Trophoblast cell (in vitro differentiated cells and primary cell): Measurements from ENCODE around the gene MAML3.

Experiments used
- DNase-seq, 2 donors: peaks; one replicate each; pipeline ENCODE4 v3.0.0-alpha.2; 2016
- H2AFZ ChIP-seq: 2 replicates; pipeline ENCODE4 v1.6.1; 2013; ENCODE audit warnings: low read length, moderate library complexity, mild to moderate bottlenecking; ENCODE audit not compliant: insufficient read depth, poor library complexity
- H2AK5ac ChIP-seq: 2 replicates; pipeline ENCODE4 v1.6.1; 2013; ENCODE audit warnings: mild to moderate bottlenecking, low read length
- H2BK120ac ChIP-seq: 2 replicates; pipeline ENCODE4 v1.6.1; 2013; ENCODE audit warnings: low read length, mild to moderate bottlenecking, moderate library complexity; ENCODE audit not compliant: insufficient read depth, poor library complexity
- H2BK12ac ChIP-seq: 2 replicates; pipeline ENCODE4 v1.6.1; 2013; ENCODE audit warnings: mild to moderate bottlenecking, low read length, moderate library complexity
- H2BK5ac ChIP-seq: 2 replicates; pipeline ENCODE4 v1.6.1; 2013; ENCODE audit warnings: low read length, low read depth, moderate library complexity, mild to moderate bottlenecking; ENCODE audit not compliant: poor library complexity
- H3K14ac ChIP-seq: 2 replicates; pipeline ENCODE4 v1.6.1; 2013; ENCODE audit warnings: mild to moderate bottlenecking, low read length
- H3K18ac ChIP-seq: 2 replicates; pipeline ENCODE4 v1.6.1; 2013; ENCODE audit warnings: mild to moderate bottlenecking, low read length
- H3K23ac ChIP-seq: 2 replicates; pipeline ENCODE4 v1.6.1; 2013; ENCODE audit warnings: low read length
- H3K27ac ChIP-seq: 2 replicates; pipeline ENCODE4 v1.5.1; 2013; ENCODE audit warnings: low read depth, mild to moderate bottlenecking, inconsistent platforms, low read length, moderate library complexity
- H3K27me3 ChIP-seq: 2 replicates; pipeline ENCODE4 v1.6.1; 2013; ENCODE audit warnings: inconsistent platforms, mild to moderate bottlenecking, low read length, moderate library complexity; ENCODE audit not compliant: insufficient read depth
- H3K36me3 ChIP-seq, 2 experiments: 1 replicate in 1 of 2; 2 replicates in 1 of 2; pipeline ENCODE4 v1.6.1; 2013; ENCODE audit warnings: low read length in 2 of 2, mild to moderate bottlenecking in 2 of 2, moderate library complexity in 1 of 2; ENCODE audit not compliant: insufficient read depth in 2 of 2, control insufficient read depth in 1 of 2
- H3K4ac ChIP-seq: 2 replicates; pipeline ENCODE4 v1.6.1; 2013; ENCODE audit warnings: low read depth, mild to moderate bottlenecking, low read length, moderate library complexity
- H3K4me1 ChIP-seq, 2 experiments: 1 replicate in 1 of 2; 2 replicates in 1 of 2; pipeline ENCODE4 v1.6.1; 2013; ENCODE audit warnings: low read length in 2 of 2, mild to moderate bottlenecking in 2 of 2, moderate library complexity in 1 of 2; ENCODE audit not compliant: insufficient read depth in 2 of 2, control insufficient read depth in 1 of 2
- H3K4me2 ChIP-seq: 2 replicates; pipeline ENCODE4 v1.6.1; 2013; ENCODE audit warnings: inconsistent platforms, mild to moderate bottlenecking, low read length, moderate library complexity
- H3K4me3 ChIP-seq: 2 replicates; pipeline ENCODE4 v1.5.1; 2013; ENCODE audit warnings: mild to moderate bottlenecking, low read depth, low read length, inconsistent platforms
- H3K79me1 ChIP-seq: one replicate; pipeline ENCODE4 v1.6.1; 2013; ENCODE audit warnings: low read length
- H3K79me2 ChIP-seq: 2 replicates; pipeline ENCODE4 v1.6.1; 2013; ENCODE audit warnings: low read length, mild to moderate bottlenecking; ENCODE audit not compliant: control insufficient read depth, insufficient read depth, poor library complexity
- H3K9ac ChIP-seq: 2 replicates; pipeline ENCODE4 v1.6.1; 2013; ENCODE audit warnings: mild to moderate bottlenecking, low read length
- H3K9me3 ChIP-seq: 2 replicates; pipeline ENCODE4 v1.6.1; 2013; ENCODE audit warnings: low read depth, mild to moderate bottlenecking, control low read depth, inconsistent platforms, low read length; ENCODE audit not compliant: insufficient read depth
- H4K12ac ChIP-seq: 2 replicates; pipeline ENCODE4 v1.6.1; 2013; ENCODE audit warnings: low read depth, mild to moderate bottlenecking, low read length, moderate library complexity
- H4K8ac ChIP-seq: 2 replicates; pipeline ENCODE4 v1.6.1; 2013; ENCODE audit warnings: low read depth, mild to moderate bottlenecking, low read length, moderate library complexity
- H4K91ac ChIP-seq: one replicate; pipeline ENCODE4 v1.6.1; 2013; ENCODE audit warnings: low read depth, mild to moderate bottlenecking, low read length, moderate library complexity
- WGBS: extraction: QIAGEN DNeasy Blood & Tissue Kit; methylation state at CpG from one replicate; pipeline ENCODE4 v1.1.7; 2013; ENCODE audit warnings: missing lambda C conversion rate; ENCODE audit not compliant: insufficient read length, insufficient coverage; ENCODE audit errors: extremely low coverage; 5-methylcytosine and 5-hydroxymethylcytosine counted together

The MAML3 gene

GRCh38 chr4:140054861-140055260 lies 99.1 kb downstream of the MAML3 start:
- Histone ChIP-seq H4K8ac (no peak overlapping the region), H3K4me3 (no peak overlapping the region), H4K12ac (no peak overlapping the region), H3K79me2 (peaks cover 2% of the 10 kb centered on the region), H3K36me3 (no peaks in the 10 kb centered on the region), H4K91ac (no peak overlapping the region), H3K23ac (no peak overlapping the region), H3K9ac (no peak overlapping the region), H3K27ac (no peak overlapping the region), H2BK120ac (no peak overlapping the region), H3K9me3 (no peaks in the 10 kb centered on the region), H3K79me1 (peaks cover 12% of the 10 kb centered on the region), H3K14ac (no peak overlapping the region), H3K4me2 (no peak overlapping the region), H2BK12ac (no peak overlapping the region), H2BK5ac (no peak overlapping the region), H3K27me3 (no peaks in the 10 kb centered on the region), H3K4me1 (peaks cover 5 to 13% of the 10 kb centered on the region in 2 experiments), H3K18ac (no peak overlapping the region), H2AK5ac (no peak overlapping the region), H3K4ac (no peak overlapping the region), H2AFZ (no peak overlapping the region)
- no peak for DNase-seq
- WGBS = no CpG with 5 or more reads among the region's 1 CpG

- no peak for DNase-seq
- peak overlapping the region; percentile 83 for H3K18ac ChIP-seq
- no peak overlapping the region for H3K27ac ChIP-seq
- no peaks in the 10 kb centered on the region for H3K27me3 ChIP-seq
- H3K4me3 ChIP-seq = no peak overlapping the region
- H2BK12ac ChIP-seq = peak overlapping the region; percentile 95
- peak overlapping the region; percentile 42 for H2BK5ac ChIP-seq
- no peak overlapping the region for H3K9ac ChIP-seq
- peak overlapping the region; percentile 80 for H2BK120ac ChIP-seq
- H3K79me2 ChIP-seq = peaks cover 2% of the 10 kb centered on the region
- no peaks in the 10 kb centered on the region for H3K36me3 ChIP-seq
- H2AFZ ChIP-seq = no peak overlapping the region
- H3K4me2 ChIP-seq = no peak overlapping the region
- H4K8ac ChIP-seq = peak overlapping the region; percentile 17
- no peak overlapping the region for H3K23ac ChIP-seq
- no peak overlapping the region for H3K4ac ChIP-seq
- no peaks in the 10 kb centered on the region for H3K9me3 ChIP-seq
- H3K14ac ChIP-seq = no peak overlapping the region
- no CpG with 5 or more reads among the region's 4 CpGs for WGBS
- H4K12ac ChIP-seq = no peak overlapping the region
- no peak overlapping the region for H2AK5ac ChIP-seq
- peaks cover 5 to 19% of the 10 kb centered on the region in 2 experiments for H3K4me1 ChIP-seq
- H4K91ac ChIP-seq = peak overlapping the region; percentile 2
- H3K79me1 ChIP-seq = peaks cover 12% of the 10 kb centered on the region
Measured at GRCh38 chr4:140053185-140053584, 100.8 kb downstream of the MAML3 start.

GRCh38 chr4:140052050-140052449 lies 101.9 kb downstream of the MAML3 start:
- Histone ChIP-seq H3K4ac (no peak overlapping the region), H4K12ac (no peak overlapping the region), H4K8ac (no peak overlapping the region), H3K9me3 (no peaks in the 10 kb centered on the region), H3K4me1 (peaks cover 9 to 27% of the 10 kb centered on the region in 2 experiments), H3K27me3 (no peaks in the 10 kb centered on the region), H3K14ac (no peak overlapping the region), H2BK12ac (peak overlapping the region; percentile 11), H3K27ac (no peak overlapping the region), H4K91ac (peak overlapping the region; percentile 19), H2BK5ac (no peak overlapping the region), H3K79me1 (peaks cover 14% of the 10 kb centered on the region), H3K4me2 (no peak overlapping the region), H2BK120ac (no peak overlapping the region), H3K23ac (no peak overlapping the region), H3K18ac (no peak overlapping the region), H3K9ac (no peak overlapping the region), H3K36me3 (no peaks in the 10 kb centered on the region), H3K79me2 (peaks cover 3% of the 10 kb centered on the region), H3K4me3 (no peak overlapping the region), H2AK5ac (no peak overlapping the region), H2AFZ (no peak overlapping the region)
- no CpG with 5 or more reads among the region's 3 CpGs for WGBS
- peak in 1 of 2 donors; percentile 56 for DNase-seq

- WGBS = no CpG with 5 or more reads among the region's 8 CpGs
- Histone ChIP-seq H3K4me2 (no peak overlapping the region), H3K79me1 (peaks cover 17% of the 10 kb centered on the region), H3K18ac (peak overlapping the region; percentile 46), H3K4me3 (no peak overlapping the region), H2AFZ (no peak overlapping the region), H2AK5ac (peak overlapping the region; percentile 82), H2BK12ac (peak overlapping the region; percentile 43), H2BK120ac (peak overlapping the region; percentile 72), H3K27ac (no peak overlapping the region), H4K91ac (peak overlapping the region; percentile 51), H3K27me3 (no peaks in the 10 kb centered on the region), H4K8ac (no peak overlapping the region), H3K36me3 (no peaks in the 10 kb centered on the region), H3K79me2 (peaks cover 6% of the 10 kb centered on the region), H3K4me1 (peaks cover 15 to 29% of the 10 kb centered on the region in 2 experiments), H2BK5ac (peak overlapping the region; percentile 39), H3K23ac (no peak overlapping the region), H3K9ac (no peak overlapping the region), H4K12ac (no peak overlapping the region), H3K14ac (no peak overlapping the region), H3K4ac (peak overlapping the region; percentile 21), H3K9me3 (no peaks in the 10 kb centered on the region)
- DNase-seq = no peak
Measured at GRCh38 chr4:140049849-140050637, 103.9 kb downstream of the MAML3 start.
